ENCODE measurements around the gene ZFP1.

ZFP1 gene

DNA sequence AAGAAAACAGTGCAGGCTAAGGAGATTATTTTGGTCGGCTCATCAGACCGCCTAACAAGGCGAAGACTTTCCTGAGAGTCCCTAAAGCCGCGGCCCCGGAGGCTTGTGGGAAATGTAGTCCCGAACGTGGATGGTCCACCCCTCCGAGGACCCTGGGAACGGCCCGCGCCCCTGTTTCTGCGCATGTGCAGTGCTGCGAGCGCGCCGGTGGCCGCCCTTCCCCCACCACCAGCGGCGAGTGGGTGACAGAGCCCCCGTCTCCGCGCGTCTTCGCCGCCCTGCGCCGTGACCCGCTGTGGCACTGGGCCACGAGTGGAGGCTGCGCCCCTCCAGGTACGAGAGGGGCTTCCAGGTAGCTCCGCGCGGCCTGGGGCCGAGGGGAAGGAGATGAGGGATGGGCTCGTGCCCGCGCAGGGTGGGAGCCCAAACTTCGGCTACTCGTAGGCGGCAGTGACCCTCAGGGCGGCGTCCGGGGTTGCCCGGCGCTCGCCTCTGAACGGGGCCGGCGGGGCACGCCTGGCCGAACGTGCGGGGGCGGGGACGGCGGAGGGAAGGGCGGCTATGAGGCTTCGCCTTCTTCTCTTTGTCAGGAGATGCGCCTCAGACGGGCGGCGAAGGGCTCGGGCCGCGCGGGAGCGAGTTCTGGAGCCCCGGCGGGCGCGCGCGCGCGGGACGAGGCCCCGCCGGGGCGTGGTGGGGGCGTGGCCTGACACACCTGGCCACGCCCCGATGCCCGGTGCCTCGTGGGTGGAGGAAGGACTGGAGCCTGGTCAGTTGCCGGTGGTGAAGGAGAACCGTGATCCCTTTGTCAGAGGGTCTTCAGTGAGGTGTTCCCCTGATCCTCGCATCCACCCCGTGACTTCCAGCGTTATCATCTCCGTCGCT, at the start of gene ZFP1:
TSS of gene ZFP1 (plus strand) at position 214 of the 885 bp plus-strand sequence. CDS start 4,428 bp downstream, outside the sequence.
- DNase-seq, result peak; percentile 65 to 68

DNA sequence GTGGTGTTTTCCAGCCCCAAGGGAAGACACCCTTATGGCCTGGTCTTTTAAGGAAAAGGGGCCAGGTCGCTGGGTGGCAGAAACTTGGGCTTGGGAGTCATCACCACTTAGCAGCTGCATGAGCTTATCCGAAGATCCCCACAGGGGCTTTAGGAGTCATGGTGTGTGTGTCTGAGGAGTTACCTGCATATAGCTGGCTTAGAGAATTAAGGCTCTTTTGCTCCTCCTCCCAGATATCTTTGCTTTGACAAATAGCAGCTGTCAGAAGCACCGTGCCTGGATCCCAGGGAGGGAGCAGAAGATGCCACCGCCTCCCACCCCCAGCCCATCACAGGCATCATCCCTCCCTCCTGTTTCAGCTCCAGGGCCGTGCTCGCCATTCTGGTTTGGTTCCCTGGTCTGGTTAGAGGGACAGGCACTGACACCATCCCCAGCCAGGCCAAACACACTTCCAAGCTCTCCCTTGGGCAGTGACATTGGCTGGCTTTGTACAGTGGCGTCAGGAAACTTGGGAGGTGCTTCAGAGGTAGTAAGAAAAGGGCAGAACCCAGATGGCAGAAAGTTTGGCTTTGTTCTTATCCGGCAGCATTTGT, 49.2 kb upstream of the ZFP1 start:
- DNase-seq, result no peak

DNA sequence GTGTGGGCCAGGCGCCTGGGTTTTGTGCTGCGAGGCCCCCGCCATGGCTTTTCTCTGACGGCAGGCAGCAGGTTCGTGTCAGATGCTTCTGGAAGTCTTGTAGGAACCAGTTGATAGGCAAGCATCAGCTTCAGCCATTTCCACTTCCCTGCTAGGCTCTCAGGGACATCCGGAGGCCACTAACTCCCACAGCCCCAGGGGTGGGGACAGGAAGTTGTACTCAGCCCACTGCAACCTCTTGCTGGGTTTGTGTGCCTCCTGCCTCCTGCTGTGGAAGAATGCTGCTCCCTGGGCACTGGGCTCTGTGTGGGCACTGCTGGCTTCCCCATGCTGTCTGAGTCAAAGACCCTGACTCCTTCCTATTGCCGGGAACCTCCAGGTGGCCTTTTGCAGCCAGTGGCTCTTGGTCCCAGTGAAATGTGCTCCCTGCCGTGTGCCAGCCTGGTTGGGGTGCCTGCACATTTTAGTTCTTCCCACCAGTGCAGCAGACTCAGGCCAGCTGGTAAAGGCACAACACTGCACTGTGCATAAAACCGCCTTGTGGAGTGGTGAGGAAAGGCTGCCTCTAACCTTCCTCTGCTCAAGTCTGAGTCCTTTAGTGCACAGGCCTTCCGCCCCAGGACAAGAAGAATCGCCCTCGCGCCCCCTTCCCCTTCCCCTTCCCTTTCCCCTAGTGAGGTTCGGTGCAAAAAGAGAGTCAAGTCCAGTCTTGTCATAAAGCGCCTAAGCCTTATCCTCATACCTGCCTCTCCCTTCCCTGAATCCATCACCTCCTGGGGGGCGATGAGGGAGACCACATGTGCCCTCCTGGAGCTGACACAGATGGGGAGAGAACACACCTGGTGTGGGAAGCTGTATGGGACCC, 48.4 kb upstream of the ZFP1 start:
- DNase-seq, result no peak

DNA sequence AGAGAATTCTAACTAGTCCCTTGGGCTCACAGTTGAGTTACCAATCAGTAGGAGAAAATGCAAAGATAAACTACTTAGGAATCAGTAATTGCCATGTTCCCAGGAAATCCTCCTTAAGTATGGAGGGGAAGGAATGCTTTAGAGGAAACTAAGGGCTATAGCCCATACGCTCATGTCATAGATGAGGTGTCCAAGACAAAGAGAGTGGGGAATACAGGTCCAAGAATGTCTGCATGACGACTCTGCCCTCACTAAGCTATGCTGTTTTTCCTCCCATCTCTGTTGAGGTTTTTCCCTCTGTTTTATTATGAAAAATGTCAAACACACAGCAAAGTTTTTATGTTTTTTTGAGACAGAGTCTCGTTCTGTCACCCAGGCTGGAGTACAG, 47.7 kb upstream of the ZFP1 start:
- DNase-seq, result no peak

DNA sequence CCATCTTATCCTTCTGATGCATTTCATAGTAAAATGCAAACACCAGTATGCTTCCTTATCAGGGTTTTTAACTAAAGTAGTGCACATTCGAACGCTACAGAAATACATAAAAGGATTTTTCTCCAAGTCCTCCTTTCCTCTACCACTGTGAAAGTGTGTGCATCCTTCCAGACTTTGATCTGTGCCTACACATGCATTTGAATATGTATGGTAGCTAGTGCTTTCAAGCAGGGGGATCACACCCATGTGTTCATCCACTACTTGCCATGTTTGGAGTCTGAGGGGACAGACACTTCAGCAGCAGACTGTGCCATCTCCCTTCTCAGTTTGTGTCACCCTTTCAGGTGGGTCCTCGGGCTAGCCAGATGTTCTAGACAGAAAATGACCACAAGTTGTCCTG, 46.7 kb upstream of the ZFP1 start:
- no peak for DNase-seq

DNA sequence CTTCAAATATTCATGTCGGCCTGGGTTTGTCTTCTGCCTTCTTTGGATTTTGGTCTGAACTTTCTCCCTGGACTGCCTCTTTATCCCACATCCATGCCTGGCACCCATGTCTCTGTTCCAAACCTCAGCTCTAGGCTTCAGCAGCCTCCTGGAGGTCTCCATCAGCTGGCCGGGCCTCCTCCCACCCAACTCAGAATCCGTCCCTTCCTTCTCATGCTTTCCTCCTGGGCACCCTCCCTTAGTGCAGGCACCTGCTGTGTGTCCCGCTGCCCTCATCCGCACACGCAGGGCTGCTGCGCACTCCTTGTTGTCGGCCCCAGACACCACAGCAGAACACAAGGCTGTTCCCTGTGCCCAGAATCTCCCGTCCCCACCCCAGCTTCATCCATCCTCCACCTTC, 45.7 kb upstream of the ZFP1 start:
- no peak for DNase-seq

DNA sequence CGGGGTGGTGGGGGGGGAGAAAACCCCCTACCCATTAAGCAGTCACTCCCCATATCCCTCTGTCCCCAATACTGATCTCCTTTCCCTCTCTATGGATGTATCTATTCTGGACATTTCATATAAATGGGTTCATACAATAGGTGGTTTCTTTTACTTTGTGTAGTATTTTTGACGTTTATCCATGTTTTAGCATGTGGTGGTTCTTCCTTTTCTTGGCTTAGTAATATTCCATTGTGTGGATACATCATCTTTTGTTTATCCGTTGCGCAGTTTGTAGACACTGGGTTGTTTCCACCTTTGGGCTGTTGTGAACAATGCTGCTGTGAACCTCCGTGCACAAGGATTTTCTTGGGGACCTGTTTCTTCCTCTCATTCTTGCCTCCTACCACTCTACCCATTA, 44.3 kb upstream of the ZFP1 start:
- no peak for DNase-seq

DNA sequence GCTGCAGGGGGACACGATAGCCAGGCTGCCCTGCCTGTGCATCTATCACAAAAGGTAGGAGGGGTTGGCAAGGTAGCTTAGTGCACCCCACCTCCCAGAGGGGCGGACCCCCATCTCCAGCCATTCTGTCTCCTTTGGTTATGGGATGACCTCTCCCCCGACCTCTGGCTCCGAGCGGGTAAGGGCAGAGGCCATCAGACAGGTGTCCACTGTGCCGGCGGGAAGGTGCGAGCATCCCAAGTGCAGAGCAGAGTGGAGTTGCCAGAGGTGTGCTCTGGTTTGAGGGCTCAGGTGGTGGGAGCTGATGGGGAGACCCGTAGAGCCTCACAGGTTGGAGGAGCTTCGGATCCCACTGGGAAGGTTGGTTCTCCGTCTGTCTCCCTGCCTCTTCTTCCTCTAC, 43.5 kb upstream of the ZFP1 start:
- no peak for DNase-seq

DNA sequence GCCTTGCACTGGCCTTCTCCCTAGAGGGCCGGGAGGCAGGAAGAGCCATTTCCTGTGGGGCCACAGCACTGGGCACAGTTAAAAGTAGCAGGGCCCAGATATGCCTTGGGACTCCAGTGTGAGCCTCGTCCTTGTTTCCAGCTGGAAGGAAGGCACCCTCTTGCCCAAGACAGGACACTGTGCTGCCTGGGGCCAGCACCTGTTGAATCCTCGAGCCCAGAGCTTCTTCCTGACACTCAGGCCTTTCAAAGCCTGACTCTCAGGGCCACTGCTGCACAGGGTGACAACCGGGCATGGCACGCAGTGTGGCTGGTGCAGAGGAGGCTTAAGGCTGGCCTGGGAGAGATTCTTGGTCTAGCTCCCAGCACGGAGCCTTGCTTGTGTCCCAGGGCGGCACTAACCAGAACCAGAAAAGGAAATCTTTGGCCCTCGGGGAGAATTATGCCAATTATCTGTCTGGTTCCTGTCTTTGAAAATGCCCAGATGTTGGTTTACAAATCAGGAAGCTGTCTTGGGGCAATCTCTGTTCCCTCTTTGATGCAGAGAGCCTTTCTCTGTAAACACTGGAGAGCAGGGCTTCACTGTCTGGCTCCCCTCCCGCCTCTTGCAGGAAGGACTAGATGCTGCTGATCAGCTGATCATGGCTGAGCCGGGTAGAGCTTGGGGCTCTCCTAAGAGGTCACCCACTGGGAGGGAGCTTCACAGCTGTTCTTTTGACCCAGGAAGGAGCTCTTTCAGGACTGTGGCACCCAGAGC, 42.8 kb upstream of the ZFP1 start:
- DNase-seq, result no peak

DNA sequence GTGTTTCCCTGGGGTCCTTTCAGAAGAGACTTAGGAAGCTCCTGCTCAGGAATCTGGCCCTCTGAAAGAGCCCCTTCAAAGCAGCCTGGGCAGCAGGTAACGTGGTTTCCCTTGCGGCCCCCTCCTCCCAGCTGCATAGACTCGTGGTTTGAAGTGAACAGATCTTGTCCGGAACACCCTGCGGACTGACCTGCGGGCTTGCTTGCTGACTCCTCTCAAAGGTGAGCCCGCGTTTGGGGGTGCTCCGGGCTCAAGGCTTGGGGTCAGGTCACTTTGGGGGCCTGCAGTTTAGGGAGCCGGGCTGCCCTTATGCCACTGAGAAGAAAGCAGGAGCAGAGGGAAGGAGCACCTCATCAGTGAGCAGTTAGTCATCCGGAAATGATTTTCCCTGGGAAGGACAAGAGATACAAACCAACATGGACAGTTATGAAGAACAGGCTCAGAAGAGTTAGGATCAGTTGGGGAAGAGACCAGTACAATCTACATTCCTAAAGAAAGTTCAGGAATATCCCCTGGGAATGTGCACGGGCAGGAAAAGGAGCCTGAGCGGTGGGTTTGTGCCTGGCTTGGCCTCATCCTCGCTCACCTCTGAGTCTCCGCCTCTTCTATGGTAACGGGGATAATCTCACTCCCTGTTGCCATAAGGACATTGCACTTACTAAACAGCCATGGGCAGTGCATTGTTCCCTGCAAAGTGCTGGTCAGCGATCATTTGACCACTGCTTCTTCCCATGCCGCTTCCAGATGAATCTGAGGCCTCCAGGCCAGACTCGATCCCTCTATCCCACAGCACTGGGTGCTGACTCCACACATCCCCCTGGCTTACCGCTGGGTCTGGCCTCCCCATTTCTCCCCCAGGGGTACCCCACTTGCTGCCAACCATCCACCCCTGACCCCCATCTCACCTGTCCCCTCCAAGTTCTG, 41.7 kb upstream of the ZFP1 start:
- no peak for DNase-seq

DNA sequence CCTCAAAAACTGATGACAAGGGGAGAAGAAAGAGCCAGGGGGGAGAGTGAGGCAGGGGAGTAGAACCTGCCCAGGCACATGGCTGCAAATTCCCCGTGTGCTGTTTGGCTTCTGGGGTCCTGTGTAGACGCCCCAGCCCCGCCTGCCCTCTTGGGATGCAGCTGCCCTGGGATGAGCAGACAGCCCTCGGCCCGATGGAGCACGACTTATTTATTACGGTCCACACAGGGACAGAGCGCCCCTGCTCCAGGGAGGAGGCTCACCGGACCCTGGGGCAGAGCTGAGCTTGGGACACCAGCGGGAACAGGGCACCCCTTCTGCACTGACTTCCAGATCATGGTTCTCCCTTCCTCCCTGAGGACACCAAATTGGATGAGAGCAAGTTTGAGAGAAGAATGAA, 40.8 kb upstream of the ZFP1 start:
- DNase-seq, result no peak

DNA sequence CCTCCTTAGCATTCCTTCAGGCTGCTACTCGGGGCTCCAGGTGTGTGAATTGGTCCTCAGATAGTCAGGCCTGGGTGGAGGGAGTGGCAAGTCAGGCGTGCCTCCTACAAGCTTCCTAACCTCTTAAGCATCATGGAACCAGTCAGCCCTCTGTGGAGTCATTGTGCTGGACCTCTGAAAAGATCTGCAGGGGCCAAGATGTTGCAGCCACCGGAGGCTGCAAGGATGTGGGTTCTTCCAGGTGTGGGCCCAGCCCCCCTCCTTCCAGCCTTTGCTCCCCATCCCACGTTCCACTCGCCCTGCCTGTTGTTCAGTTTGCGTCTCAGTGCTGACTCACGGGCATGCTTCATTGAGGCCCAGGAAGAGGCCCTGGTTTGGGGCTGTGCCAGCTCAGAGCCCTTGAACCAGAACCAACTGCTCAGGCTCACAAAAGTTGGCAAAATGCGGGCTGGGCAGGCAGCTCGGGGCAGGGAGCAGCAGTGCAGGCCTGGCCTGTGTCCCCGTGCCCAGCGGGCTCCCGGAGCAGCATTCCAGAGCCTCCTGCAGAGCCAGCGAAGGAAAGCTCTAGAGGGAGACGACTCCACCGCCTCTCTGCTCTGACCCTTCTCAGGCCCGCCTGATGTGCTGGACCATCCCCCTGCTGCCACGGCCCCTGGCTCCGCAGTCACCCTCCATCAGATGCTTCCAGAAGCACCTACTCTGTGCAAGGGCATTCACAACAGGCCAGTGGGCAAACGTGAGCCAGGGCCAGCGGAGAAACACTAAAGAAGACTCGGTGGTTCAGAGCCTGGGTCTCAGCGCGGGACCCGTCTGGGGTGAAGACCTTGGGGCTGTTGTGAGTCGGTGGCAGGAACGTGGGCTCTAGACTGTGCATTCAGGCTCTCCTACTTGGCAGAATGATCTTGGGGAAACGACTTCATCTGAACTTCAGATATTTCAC, 39.3 kb upstream of the ZFP1 start:
- DNase-seq, result no peak

DNA sequence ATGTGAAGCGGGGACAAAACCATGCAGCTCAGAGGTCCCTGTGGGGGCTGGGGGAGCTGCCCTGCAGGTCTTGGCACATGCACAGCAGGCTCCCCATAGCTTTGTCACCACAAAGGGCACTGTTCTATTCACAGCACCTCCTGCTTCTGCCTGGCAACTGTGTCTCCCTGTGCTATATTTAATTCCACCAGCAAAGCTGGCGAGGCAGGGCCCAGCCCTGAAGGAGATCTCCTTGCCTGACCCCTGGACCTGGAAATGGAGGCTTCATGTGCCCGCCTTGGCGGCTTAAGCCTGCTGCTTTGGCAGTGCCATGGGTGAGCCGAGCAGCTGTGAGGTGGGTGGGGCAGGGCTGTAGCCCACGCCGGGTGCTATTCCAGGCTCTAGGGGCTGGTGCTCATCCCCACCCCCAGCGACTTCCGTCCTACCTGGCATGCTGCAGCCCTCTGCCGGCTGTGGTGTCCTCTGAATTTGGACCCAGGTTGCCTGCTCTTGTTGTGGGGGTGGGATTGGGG, 38.5 kb upstream of the ZFP1 start:
- DNase-seq, result no peak

DNA sequence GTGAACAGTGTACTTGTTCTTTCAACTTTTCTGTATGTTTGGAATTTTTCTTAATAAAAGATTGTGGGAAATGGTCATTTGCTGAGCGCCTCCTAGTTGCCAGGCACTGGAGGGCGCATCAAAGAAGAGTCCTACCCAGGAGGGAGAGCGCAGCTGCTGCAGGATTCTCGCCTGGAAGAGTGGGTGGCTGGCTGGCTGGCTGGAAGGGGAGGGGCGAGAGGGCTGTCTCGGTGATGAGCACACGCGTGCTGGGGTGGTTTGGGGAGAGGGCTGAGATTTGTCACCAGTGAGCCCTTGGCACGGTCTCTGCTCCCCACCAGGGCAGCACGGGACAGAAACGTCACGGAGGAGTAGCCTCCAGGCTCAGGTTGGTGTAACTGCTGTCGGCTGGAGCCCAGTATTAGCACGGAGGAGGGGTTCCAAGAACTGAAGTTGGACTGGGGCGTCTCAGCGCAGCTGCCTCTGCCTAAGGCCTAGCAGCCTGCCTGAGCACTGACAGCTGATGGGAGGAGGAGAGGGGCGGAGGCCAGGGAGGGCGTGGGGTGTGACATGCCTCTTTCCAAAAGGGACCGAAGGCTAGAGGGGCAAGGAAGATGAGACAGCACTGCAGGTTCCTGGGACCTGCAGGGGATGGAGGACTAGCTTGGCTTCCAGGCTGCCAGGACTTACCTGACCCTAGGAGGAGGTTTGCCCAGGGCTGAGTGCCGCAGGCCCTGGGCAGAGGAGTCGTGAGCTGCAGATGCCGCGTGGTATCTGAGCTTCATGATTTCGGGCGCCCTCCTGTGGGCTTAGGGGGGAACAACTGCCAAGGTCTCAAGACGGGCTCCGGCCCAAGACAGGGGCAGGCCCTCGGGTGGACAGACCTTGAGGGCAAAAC, 37.4 kb upstream of the ZFP1 start:
- peak; percentile 42 to 57 for DNase-seq

DNA sequence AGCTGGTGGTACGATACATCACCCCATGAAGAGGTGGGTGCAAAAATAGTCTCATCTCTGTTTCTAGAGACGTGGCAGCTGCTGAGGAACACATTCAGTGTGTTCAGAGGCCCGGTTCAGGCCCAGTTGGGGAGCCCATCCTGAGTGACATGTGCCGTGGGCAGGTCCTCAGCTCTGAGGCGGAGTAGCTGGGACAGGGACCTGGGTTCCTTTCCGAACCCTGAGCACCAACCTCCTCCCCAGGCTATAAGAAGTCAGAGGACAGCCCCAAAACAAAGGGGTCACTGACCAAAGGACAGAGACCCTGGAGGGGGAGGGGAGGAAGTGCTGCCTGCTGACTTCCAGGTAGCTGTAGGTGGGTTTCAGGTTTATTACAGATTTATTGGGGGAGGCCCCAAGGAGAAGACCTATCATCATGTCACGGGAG, 36.8 kb upstream of the ZFP1 start:
- DNase-seq, result no peak

DNA sequence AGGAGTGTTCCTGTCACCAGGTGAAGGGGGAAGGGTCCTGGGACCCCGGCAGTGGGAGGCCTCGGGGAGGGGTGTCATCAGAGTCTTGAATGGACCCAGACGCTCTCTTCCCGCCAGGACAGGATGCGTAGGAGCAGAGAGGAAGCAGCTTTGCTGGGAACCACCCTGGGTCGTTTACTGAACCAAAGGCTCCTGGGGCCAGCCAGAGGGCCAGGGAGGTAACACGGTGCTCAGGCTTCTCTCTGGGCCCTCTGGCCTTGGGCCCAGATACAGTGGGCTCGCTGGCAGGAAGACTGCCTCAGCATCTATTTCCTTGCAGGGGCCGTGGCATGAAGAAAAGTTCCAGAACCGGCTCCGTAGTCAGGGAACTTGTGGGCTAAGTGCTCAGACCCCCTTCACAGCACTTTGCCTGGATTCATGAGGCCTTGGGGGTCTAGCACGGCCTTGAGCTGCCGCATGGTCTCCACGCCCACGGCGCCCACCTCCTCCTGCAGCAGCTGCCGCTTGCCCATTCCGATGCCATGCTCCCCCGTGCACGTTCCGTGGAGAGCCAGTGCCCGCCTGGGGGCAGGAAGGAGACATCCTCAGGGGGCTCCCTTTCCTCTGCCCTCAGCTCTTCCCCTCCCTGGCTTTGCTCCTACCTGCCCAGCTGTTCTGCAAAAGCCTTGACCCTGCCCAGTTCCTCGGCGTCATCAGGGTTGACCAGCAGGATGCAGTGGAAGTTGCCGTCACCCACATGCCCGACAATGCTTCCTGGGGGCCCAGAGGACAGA, 36.2 kb upstream of the ZFP1 start:
- no peak for DNase-seq

DNA sequence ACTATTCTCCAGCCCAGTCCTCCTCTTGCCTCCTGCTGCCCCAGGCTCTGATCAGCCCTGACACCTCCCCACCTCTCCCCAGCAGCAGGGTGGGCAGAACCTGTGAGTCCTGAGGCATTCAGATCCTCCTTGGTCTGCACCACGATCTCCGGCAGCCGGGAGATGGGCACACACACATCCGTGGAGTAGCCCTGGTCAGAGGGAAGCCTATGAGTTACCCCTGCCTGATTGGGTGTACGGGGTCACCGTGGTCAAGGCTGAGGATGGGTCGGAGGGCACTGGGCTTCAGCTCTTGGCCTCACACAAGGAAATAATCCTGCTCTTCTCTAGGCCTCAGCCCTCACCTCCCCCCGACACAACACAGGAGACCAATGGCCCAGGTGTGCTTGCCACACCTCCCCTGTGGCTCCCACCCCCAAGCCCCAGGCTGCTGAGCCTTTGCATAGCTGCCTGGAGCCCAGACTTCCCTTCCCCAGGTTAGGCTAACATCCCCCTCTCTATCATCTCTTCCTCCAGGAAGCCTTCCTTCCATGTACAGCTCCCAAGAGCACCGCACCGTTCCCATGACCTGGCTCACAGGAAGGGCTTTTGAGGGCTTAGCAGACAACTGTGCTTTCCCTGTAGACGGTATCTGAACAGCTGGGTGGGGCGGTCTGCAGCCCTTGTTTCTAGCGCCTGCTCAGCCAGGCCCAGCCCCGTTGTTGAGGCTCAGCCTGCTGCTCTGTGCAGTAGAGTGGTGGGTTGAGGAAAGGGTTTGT, 35.4 kb upstream of the ZFP1 start:
- no peak for DNase-seq

Data from NCI-H187 (cell line).